Fibroblast of pulmonary artery (primary cell): Measurements from ENCODE around the gene CNTRL.

Experiments used
- DNase-seq: peaks from one replicate; pipeline ENCODE4 v3.0.0-alpha.2; 2010; ENCODE audit warnings: low read depth
- H3K4me3 ChIP-seq: replicated peaks from 2 replicates; pipeline ENCODE4 v1.5.1; 2011; ENCODE audit warnings: low read depth, mild to moderate bottlenecking, control low read depth, low read length, moderate library complexity
- TF ChIP-seq, protein P1 (sequence below): IDR thresholded peaks from 2 replicates; pipeline ENCODE4 v1.5.1; 2011; ENCODE audit warnings: mild to moderate bottlenecking, control low read depth, low read length, inconsistent platforms; ENCODE audit errors: missing control alignments

CNTRL gene

GRCh38 chr9:121192518-121192917 lies 117.8 kb downstream of the CNTRL start:
- H3K4me3 ChIP-seq: no peak overlapping the region
- TF ChIP-seq, protein P1, sequence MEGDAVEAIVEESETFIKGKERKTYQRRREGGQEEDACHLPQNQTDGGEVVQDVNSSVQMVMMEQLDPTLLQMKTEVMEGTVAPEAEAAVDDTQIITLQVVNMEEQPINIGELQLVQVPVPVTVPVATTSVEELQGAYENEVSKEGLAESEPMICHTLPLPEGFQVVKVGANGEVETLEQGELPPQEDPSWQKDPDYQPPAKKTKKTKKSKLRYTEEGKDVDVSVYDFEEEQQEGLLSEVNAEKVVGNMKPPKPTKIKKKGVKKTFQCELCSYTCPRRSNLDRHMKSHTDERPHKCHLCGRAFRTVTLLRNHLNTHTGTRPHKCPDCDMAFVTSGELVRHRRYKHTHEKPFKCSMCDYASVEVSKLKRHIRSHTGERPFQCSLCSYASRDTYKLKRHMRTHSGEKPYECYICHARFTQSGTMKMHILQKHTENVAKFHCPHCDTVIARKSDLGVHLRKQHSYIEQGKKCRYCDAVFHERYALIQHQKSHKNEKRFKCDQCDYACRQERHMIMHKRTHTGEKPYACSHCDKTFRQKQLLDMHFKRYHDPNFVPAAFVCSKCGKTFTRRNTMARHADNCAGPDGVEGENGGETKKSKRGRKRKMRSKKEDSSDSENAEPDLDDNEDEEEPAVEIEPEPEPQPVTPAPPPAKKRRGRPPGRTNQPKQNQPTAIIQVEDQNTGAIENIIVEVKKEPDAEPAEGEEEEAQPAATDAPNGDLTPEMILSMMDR: no peak
- no peak for DNase-seq

DNA sequence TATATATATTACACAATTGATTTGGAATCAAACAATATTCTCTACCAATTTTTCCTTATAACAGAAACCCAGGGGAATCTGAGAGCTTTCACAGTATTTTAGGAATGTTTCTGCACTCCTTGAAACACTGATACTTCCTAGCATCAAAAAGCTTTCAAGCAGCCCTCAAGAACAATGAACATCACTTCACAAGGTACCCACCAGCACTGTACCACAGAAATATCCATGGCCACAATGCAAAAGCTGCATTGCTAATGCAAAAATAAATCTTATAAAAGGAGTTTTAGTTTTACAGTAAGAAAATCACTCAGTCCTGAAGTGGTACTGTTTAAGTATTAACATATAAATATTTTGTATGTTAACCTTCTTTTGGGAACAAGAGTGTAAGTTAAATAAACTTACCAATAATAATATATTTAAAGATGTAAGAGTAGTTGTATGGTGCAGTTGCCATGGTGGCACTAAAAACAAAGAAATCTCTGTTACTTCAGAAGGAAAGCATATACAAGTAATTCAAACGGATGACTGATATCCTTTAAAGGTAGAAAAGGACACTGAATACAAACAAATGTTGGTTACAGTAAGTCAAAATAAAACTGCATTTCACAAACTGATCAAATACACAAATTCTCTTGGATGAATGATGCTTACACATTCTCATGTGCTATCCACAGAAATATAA lies 118.3 kb downstream of the CNTRL start:
- H3K4me3 ChIP-seq: no peak overlapping the region
- TF ChIP-seq, protein P1: no peak
- DNase-seq: peak; percentile 43

GRCh38 chr9:121194730-121195129 lies 120.0 kb downstream of the CNTRL start:
- no peak overlapping the region for H3K4me3 ChIP-seq
- TF ChIP-seq, protein P1: no peak
- DNase-seq: no peak

GRCh38 chr9:121196389-121196788 lies 121.6 kb downstream of the CNTRL start:
- no peak overlapping the region for H3K4me3 ChIP-seq
- TF ChIP-seq, protein P1: no peak
- DNase-seq: no peak

- no peak overlapping the region for H3K4me3 ChIP-seq
- TF ChIP-seq, protein P1: peak; percentile 13
- DNase-seq: no peak
Measured at GRCh38 chr9:121197132-121197531, 122.4 kb downstream of the CNTRL start.

- peak overlapping the region; percentile 70 for H3K4me3 ChIP-seq
- TF ChIP-seq, protein P1: no peak
- DNase-seq: no peak
Measured at GRCh38 chr9:121198512-121199042, 123.8 kb downstream of the CNTRL start.

GRCh38 chr9:121199921-121200320 lies 125.2 kb downstream of the CNTRL start:
- H3K4me3 ChIP-seq: peak overlapping the region; percentile 70
- TF ChIP-seq, protein P1: no peak
- no peak for DNase-seq
